GM18870 (cell line): ENCODE measurements around the gene DSCAML1.

Experiments
- ATAC-seq: cut with Tn5 transposase; IDR thresholded peaks from one replicate; pipeline ENCODE4 v1.9.1; 2021; ENCODE audit warnings: moderate library complexity; ENCODE audit not compliant: unreplicated experiment

DSCAML1 gene

DNA sequence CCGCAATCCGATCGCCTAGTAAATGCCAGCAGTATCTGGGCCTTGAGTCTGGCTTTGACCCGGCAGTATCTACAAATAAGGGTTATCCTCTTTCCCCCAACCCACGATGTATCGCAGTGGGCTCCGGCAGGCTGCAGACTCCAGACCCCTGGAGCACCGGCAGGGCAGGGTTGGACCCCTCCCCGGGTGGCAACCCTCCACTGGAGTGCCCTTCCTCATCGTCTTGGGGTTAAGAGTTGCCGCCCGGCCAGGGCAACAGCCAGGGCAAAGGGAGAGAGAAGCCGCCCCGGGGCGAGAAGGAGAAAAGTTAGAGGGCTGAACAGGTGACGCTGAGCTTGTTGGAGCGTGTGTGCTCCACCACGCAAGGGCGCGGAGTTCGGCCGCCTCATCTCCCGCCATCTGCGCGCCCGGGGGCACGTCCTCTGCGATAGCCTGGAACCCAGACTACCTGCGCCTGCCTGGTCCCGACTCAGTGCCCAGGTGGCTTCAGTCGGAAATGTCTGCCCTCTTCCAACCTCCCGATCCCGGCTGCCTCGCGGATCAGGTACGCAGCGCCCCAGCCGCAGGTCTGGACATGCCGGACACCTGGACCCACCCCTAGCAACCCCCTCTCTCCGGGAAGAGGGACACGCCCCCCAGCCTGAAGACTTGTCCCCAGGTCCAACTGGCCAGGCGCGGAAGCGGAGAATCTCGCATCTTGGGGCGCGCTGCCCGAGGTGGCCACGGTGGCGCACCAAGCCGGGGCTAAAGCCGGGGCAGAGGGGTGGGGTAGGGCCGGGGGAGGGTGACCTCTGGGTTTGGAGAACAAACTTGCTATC lies 1.2 kb downstream of the DSCAML1 start:
- no peak for ATAC-seq

DNA sequence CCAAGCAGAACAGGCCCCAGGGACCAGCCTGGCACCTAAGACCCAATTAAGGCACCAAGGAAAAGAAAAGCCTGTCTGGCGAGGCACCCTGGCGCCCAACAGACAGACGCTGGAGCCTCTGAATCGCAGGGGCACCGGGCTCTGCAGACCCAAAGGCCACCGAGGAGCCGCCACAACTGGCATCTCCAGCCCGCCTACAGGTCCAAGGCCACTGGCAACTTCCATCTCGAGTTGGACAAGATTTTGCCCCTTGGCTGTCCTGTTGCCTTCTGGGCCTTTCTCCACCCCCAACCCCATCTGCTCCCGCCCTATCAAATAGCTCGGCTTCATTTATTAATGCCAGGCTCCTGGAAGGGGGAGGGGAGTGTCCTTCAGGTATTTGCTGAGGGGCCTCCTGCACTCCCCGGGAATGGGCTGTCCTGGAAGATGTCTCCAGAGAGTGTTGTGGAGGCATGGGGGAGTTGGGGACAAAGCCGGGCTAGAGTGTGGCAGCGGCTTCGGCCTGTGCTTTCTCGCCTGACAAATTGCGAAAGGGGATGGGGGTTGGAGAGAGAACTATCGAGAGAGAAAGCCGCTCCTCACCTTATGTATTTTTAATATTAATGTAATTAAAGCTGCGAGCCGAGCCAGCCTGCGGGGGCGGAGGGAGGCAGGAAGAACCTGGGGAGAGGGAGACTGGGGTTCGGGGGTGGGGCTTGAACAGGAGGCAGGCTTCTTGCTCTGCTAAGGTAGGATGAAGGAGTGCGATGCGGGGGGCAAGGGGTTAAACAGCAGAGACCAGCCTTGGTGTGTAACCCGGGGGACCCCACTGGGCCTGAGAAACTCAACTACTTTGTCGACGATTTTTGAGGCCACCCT lies 2.0 kb downstream of the DSCAML1 start:
- no peak for ATAC-seq

DNA sequence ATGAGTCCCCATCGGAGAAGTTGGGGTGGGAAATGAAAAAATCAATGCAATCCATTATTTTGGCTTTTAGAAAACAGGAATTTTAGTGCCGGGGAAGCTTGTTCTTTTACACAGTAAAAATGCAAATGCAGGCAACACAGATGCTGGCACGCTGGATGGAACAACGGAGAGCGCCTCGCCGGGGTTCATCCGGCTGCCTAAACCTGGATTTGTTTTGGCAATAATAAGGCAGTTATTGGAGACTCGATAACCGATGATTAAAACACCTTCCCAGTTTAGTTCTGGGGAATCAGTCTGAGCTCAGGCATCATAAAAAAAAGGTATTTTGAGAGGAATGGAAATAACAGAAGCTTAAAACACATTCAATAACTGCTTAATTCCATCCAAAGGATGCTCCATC lies 2.9 kb downstream of the DSCAML1 start:
- no peak for ATAC-seq

DNA sequence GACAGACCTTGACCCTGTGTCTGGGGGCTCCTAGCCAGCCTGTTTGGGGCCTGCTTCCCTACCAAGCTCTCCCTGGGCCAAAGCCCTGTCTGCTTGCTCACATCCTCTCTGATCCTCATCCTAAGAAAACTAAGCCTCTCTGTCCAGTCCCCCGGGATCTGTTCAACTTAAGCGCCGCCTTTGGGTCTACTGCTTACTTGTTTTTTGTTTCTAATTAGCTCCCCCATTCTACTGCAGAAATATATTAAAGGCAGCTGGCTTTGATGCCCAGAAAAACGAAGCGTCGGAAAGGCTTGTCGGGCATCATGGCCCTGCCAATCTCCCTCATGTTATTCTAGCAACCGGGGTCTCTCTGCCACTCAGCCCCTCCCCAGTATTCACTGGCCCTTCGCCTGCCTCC lies 3.4 kb downstream of the DSCAML1 start:
- ATAC-seq, result no peak

DNA sequence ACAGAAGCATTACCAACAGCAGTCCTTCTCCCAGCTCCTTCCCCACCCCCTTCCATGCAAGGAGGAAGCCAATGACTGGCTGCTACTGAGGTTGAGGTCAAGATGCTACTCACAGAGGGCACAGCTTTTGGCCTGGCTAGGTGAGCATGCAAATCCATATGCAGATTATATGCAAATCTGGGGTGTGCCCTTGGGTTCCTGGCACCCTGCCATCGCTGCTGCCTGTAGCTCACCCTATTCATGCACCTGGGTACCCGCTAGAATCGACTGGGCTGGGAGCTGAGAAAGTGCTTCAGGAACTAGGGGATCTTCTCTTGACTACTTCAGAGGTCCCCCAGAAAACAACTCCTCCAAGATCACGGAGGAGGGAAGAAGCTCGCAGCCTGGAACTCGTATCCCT lies 4.0 kb downstream of the DSCAML1 start:
- no peak for ATAC-seq

DNA sequence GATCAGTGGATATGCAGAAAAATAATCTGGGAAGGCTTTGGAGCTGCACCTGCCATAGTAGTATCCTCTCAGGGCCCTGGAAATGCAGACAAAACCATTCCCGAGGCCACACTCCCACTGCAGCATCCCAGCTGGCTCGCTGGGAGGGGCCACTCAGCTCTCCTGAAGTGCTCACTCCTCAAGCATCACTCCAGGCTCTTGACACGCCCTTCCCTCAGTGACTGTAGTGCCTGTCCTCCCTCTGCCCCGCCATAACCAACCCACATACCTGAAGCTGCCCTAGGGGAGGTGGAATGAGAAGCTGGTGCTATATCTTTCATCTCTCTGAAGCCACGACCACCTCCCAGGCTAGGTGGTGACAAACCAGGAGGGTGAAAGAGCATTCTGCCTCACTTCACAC lies 4.8 kb downstream of the DSCAML1 start:
- ATAC-seq, result no peak

DNA sequence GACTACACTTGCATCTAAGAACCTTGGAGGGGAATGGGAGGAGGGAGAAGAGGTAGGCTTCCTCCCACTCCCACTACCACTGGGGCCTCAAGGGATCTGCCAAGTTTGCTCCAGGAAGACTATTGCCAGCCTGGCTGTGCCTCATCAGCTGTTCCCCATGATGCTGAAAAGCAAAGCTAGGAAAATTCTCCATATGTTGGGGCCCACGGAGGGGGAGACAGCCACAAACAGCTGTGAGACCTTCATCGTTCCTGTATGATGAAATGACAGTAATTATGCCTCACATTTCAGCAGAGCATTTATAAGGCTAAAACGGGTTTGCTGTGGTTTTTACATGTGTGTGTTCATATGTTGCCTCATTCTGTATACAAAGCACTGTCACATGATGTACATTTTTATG lies 6.7 kb downstream of the DSCAML1 start:
- ATAC-seq, result no peak

DNA sequence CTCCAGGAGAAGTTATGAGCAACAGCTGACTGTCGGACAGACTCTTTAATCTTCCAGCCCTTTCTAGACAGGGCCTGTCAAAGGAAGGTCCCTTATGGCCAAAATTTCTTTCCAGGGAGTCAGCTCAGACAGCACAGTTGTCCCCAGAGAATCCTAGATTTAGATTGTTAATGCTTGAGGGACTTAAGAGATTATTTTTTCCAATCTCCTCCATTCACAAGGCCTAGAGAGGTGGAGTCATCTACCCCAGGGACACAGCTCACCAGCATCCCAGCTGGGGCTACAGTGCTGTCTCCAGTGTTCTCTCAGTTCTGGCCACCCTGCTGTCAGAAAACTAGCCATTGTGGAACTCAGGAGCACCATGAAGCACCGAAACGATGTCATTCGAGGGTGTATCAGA lies 7.8 kb downstream of the DSCAML1 start:
- ATAC-seq, result no peak

DNA sequence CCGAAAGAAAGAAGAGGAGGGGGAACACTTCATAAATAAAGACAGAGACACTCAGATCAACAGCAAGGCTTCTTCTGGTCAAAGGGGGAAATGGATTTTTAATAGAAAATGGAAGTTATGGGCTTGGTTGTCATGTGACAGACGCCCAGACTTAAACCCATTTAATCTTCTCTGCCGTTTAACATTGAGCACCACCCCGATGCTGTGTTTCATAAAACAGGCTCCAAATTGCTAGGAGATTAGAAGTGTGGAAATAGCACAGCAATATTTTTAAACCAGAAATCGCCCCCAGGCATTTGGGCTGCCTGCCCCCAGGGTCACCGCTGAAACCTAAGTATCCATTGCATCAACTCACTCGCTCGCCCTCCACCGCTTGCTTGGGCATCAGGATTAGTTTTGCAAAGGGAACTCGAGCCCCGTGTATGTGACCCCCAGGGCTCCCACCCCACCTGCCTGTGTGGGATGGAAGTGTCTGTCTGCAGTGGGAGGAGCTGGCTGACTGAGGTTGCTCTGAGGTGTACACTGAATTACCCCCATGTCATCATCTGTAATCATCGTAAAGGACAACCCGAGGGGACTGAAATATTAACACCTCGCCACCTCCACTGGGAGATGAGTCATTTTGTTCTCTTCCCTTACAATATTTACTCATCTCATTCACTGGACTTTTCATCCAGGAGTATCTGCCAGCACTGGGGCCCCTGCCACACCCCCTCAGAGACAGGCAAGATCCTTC lies 10.7 kb downstream of the DSCAML1 start:
- no peak for ATAC-seq

DNA sequence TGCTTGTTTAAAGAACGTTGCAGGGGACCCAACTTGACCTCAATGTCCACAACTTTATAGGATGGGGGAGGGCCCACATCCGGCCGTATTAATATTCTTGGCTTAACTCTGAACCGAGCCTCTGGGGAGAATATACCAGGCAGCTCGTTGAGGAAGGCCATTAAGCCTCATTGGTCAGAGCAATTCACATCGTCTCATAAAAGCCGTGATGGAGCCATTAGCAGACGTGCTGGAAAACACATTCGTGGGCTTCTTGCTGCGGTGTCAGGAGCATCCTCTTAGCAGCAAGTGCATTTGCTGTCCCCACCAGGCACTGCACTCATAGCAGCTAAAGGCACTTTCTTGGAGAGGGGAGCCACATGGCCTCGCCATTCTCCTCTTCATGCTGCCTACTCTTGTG lies 14.9 kb downstream of the DSCAML1 start:
- no peak for ATAC-seq

DNA sequence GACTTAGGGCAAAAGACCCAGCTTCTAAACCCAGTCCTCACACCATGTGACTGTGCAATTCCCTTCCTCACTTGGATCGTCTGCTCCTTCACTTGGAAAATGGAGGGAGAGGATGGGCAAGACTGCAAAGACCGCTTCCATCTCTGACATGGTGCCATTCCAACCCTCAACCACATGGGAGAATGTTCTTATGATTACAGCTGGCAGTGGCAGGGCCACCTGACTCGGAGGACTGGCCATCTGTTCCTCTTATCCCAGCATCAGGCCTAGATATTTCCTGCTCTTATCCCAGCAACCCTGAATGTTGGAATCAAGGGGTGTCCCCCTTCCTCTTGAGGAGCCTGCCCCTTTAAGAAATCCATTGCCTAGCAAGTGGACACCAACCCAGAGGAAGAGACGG lies 15.4 kb downstream of the DSCAML1 start:
- no peak for ATAC-seq

DNA sequence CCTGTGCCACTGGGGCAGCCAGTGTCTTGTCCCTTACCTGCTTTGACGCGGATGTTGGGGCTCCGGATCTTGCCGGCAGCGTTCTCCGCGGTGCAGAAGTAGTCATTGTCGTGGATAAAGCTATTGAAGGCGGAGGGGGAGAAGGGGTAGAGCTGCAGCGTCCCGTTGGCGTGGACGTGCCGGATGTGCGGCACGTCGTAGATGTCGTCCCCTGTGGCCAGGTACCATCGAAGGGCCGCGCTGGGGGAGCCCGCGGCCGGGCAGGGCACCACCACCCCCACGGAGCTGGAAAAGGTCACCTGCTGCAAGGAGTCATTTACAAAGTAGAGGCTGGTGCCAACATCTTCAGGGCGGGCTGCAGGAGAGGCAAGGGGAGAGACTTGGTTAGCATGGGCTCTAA lies 16.6 kb downstream of the DSCAML1 start:
- ATAC-seq, result no peak

DNA sequence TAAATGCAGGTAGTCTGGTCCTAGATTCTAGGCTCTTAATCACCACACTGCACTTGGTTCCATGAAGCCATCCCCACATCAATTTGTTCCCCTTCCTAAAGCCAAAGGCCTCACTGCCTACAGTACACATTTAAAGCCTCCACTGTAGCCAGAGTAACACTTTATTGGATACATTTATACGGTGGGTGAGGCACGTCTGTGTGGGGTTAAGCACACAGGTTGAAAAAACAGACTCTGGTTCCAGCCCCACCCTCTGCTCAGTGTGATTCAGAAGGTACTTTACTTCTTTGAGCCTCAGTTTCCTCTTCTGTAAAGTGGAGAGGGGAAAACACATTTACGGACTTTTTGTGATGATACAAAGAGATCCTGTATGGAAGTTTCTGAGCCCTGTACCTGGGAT lies 22.5 kb downstream of the DSCAML1 start:
- no peak for ATAC-seq

DNA sequence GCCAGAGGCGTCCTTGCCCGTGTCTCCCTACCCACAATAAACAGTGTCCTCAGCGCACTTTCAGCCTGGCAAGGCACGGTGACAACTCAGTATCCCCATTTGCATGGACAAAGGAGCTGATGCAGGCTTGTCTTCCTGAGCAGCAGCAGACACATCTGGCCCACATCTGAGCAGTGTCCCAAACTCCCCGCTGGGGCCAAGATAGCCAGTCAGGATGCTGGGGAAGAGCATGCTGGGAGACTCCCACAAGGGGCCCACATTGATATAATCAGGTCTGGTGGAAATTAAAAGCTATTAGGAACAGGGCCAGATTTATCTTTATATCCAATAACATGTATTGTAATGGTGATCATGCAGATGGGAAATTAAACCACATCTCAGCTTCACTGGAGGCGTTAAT lies 24.7 kb downstream of the DSCAML1 start:
- ATAC-seq, result no peak

DNA sequence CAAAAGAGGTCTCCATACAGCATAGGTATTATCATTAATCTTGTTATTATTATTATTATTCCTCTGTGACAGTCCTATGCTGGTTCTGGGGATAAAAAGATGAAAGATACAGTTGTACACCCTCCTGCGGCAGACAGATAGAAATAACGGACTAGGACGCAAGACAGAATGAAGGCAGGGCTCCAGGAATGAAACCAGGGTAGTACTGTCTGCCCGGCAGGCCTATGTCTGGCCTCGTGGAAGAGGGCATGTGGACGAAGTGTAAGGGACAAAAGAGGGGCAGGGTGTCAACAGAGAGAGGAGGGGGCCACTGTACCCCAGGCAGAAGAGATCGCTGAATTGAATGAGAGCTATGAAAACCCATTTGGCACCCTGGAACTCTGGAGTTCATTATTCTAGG lies 25.2 kb downstream of the DSCAML1 start:
- ATAC-seq, result no peak

DNA sequence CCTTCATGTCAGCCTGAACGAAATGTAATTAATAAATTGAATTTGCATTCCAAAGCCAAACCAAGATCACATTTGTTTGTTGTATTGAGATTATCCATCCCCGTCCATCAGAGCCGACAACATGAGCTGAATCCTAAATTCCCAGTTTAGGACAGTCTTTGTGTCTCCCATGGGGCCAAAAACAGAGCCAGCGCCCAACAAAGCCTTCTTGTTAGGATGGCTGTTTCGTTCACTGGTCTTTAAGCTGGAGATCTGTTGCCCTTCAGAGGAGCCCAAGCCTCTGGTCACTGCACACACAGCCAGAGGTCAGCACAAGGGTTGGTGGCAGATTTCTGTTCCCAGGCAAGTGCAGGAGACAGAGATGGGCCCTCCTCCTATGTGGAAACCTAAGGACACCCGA lies 25.8 kb downstream of the DSCAML1 start:
- no peak for ATAC-seq

DNA sequence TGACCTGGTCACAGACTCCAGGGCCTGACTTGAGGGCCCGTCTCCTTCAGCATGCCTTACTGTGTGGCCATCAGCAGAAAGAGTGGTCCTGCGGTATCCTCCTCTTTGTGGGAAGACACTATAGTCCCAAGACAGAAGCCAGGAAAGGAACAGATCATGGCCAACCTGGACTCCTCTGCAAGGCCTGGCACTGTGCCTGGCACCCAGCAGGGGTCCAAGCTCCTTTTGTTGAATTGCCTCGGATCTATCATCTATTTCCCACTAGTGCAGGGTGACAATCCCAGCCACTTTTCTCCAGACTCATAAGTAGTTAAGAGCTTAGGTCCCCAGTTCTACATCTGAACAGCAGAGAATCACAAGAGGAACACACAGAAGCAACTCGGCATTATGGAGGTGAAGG lies 27.0 kb downstream of the DSCAML1 start:
- ATAC-seq, result no peak

DNA sequence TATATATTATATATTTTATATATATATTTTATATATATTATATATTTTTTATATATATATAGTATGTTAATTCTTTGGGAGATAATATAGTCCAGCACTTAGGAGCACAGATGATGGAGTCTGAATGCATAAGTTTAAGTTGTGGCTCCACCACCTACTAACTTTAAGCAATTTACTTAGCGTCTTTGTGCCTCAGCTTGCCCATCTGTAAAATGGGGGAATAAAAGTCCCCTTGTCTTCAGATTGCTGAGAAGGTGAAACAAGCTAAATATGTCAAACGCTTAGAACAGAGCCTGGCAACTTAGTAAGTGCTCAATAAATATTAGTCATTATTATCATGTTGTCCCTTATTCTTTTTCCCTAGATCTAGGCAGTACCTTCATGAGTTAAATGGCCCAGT lies 27.5 kb downstream of the DSCAML1 start:
- ATAC-seq, result no peak

DNA sequence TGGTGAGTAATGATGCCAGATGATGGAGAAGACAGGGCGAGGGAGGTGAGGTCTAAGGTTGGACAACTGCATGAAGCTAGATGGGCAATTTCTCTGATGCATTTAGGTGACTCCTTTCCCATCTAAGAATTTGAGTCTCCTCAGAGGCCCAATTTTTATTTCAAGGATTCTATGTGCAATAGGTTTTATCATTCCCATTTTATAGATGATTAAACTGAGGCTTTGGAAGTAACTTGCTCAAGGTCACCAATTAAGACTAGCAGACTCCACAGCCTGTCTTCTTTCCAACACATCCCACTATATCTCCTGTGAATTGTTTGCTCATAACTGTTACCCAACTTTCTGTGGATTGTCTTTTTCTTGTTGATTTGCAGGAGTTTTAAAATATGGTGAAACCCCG lies 28.5 kb downstream of the DSCAML1 start:
- no peak for ATAC-seq

DNA sequence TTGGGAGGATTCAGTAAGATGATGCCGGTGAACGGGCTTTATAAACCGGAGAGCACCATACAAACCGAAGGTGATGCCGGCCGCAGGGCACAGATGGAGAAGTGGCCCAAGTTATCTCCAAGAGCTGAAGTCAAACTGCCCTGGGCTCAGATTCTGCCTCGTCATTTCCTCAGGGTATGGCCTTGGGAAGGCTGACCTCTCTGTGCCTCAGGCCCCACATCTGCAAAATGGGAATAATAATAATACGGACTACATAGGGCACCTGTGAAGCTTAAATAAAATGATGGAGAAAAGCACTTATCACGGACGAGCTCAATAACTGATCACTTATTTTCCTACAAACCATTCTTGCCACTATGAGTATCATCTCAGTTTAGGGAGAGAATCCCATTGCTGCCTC lies 29.9 kb downstream of the DSCAML1 start:
- ATAC-seq, result no peak

DNA sequence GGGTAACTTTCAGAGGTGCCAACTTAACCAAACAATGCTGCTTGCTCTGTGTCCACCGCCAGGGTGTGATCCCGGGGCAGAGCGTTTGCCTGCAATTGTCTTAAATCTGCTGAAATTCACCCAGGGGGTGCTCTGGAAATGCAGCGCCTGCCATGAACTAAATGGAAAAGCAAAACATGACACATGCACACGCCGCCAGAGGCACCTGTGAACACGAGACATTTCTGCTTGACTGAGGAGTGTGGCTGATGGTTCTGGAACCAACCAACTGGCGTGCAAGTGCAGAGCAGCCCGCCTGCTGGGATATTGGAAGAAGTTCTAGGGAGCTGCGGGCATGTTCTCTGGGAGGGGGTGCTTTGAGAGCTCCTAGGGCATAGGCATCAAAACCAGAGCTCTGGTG lies 30.4 kb downstream of the DSCAML1 start:
- ATAC-seq, result no peak

DNA sequence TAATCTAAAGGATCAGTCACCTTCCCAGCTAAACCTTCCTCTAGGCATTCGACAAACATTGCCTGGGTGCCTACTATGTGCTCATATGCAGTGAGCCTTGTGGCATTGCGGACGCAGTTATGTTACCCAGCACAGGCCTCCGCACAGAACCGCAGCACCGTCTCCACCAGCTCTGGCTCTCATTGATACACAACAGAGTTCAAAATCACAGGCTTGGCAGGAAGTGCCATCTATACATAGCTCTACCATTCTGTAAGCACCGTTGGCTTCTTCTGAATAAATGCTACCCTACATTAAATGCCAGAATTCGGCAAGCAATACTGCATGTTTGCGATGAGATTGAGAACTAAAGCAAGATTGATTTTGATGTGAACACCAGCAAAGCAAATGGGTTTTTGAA lies 31.0 kb downstream of the DSCAML1 start:
- no peak for ATAC-seq
